OCI-LY3 (cell line): ENCODE results near the gene PALM3.
"Not testable (repeated sequence)": the region's sequence is repeated elsewhere in the genome, so short reads cannot be mapped to it uniquely, and the experiment has no call there.

Experiments used
- CTCF ChIP-seq: fragments of 200-600, 300-600 bp; sonication (generic); IDR thresholded peaks from 2 replicates; pipeline ENCODE4 v1.5.1; 2014; ENCODE audit warnings: antibody characterized with exemption, low read length, low read depth
- EZH2phosphoT487 ChIP-seq: fragments of 200-600 bp; shearing (Covaris generic); IDR thresholded peaks from 2 replicates; pipeline ENCODE4 v1.6.1; 2018; ENCODE audit warnings: antibody characterized with exemption, mixed run types, low read depth

DNA sequence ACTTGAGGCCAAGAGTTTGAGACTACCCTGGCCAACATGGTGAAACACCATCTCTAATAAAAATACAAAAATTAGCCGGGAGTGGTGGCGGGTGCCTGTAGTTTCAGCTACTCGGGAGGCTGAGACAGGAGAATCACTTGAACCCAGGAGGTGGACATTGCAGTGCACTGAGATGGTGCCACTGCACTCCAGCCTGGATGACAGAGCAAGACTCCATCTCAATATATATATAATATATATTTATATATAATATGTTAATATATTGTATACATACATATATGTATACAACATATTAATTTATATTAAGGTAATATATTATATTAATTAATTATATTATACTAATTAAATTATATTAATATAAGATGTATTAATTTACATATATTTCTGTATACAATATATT, 42.1 kb downstream of the PALM3 start:
- not testable (repeated sequence) for TF ChIP-seq CTCF, EZH2phosphoT487
